Measurements from ENCODE around the gene HPSE2.

Gene HPSE2

GRCh38 chr10:98632456-98633150 lies 603.0 kb downstream of the HPSE2 start:
- H3K79me2 ChIP-seq (ENCODE audit: low read length), result no peaks in the 10 kb centered on the region
- no peak overlapping the region for H3K4me2 ChIP-seq (ENCODE audit: low read length)
- no peaks in the 10 kb centered on the region for H3K36me3 ChIP-seq (replicated peaks; ENCODE audit: low read depth, low read length)
- H3K9me3 ChIP-seq (ENCODE audit: insufficient read depth, low read length), result no peaks in the 10 kb centered on the region
- H3K27ac ChIP-seq (ENCODE audit: low read length), result no peak overlapping the region
- H3K4me3 ChIP-seq (ENCODE audit: low read length), result no peak overlapping the region
- no peaks in the 10 kb centered on the region for H3K27me3 ChIP-seq (ENCODE audit: low read depth, low read length)
- H3K9ac ChIP-seq (ENCODE audit: low read length), result no peak overlapping the region
- no peaks in the 10 kb centered on the region for H4K20me1 ChIP-seq (ENCODE audit: insufficient read depth, low read length)
- H3K4me1 ChIP-seq (ENCODE audit: low read length), result no peaks in the 10 kb centered on the region
- TF ChIP-seq EZH2phosphoT487 (IDR thresholded peaks at IDR 0.05; ENCODE audit: low read depth), result no peak
- TF ChIP-seq, protein P1, sequence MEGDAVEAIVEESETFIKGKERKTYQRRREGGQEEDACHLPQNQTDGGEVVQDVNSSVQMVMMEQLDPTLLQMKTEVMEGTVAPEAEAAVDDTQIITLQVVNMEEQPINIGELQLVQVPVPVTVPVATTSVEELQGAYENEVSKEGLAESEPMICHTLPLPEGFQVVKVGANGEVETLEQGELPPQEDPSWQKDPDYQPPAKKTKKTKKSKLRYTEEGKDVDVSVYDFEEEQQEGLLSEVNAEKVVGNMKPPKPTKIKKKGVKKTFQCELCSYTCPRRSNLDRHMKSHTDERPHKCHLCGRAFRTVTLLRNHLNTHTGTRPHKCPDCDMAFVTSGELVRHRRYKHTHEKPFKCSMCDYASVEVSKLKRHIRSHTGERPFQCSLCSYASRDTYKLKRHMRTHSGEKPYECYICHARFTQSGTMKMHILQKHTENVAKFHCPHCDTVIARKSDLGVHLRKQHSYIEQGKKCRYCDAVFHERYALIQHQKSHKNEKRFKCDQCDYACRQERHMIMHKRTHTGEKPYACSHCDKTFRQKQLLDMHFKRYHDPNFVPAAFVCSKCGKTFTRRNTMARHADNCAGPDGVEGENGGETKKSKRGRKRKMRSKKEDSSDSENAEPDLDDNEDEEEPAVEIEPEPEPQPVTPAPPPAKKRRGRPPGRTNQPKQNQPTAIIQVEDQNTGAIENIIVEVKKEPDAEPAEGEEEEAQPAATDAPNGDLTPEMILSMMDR (IDR thresholded peaks at IDR 0.05; ENCODE audit: low read depth, low read length), result no peak
- H2AFZ ChIP-seq (ENCODE audit: low read depth, low read length), result no peak overlapping the region

DNA sequence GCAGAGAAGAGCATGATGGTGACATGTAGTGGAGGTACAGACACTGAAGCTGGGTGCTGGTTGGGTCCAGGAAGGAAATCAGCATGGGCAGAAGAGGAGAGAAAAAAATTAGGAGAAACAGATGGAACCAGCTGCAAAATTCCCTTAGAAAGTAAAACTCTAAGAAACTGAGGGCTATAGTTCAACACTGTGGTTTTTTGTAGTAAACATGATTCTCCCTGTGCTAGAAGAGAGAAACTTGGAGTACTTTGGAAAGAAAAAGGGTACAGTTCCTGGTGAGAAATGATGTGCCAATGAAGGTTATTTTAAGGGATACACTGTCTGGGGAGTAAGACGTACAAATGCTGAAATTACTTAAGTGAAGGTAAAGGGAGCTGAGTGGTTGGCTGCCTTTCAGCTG lies 607.4 kb downstream of the HPSE2 start:
- Histone ChIP-seq H3K4me3 (ENCODE audit: low read length) (no peak overlapping the region), H3K9ac (ENCODE audit: low read length) (no peak overlapping the region), H3K27ac (ENCODE audit: low read length) (no peak overlapping the region), H4K20me1 (ENCODE audit: insufficient read depth, low read length) (no peaks in the 10 kb centered on the region), H3K9me3 (ENCODE audit: insufficient read depth, low read length) (no peaks in the 10 kb centered on the region), H3K79me2 (ENCODE audit: low read length) (no peaks in the 10 kb centered on the region), H2AFZ (ENCODE audit: low read depth, low read length) (no peak overlapping the region), H3K36me3 (replicated peaks; ENCODE audit: low read depth, low read length) (no peaks in the 10 kb centered on the region), H3K27me3 (ENCODE audit: low read depth, low read length) (no peaks in the 10 kb centered on the region), H3K4me1 (ENCODE audit: low read length) (no peaks in the 10 kb centered on the region), H3K4me2 (ENCODE audit: low read length) (no peak overlapping the region)
- TF ChIP-seq, protein P1 (IDR thresholded peaks at IDR 0.05; ENCODE audit: low read depth, low read length), result no peak
- no peak for TF ChIP-seq EZH2phosphoT487 (IDR thresholded peaks at IDR 0.05; ENCODE audit: low read depth)

GRCh38 chr10:98627711-98628110 lies 607.9 kb downstream of the HPSE2 start:
- H3K9me3 ChIP-seq (ENCODE audit: insufficient read depth, low read length), result no peaks in the 10 kb centered on the region
- no peak overlapping the region for H2AFZ ChIP-seq (ENCODE audit: low read depth, low read length)

GRCh38 chr10:98624963-98625362 lies 610.7 kb downstream of the HPSE2 start:
- Histone ChIP-seq H3K27ac (ENCODE audit: low read length) (no peak overlapping the region), H3K27me3 (ENCODE audit: low read depth, low read length) (no peaks in the 10 kb centered on the region), H3K4me1 (ENCODE audit: low read length) (no peaks in the 10 kb centered on the region), H3K36me3 (replicated peaks; ENCODE audit: low read depth, low read length) (no peaks in the 10 kb centered on the region), H4K20me1 (ENCODE audit: insufficient read depth, low read length) (no peaks in the 10 kb centered on the region), H3K9me3 (ENCODE audit: insufficient read depth, low read length) (no peaks in the 10 kb centered on the region), H3K9ac (ENCODE audit: low read length) (no peak overlapping the region), H3K79me2 (ENCODE audit: low read length) (no peaks in the 10 kb centered on the region), H3K4me2 (ENCODE audit: low read length) (no peak overlapping the region), H3K4me3 (ENCODE audit: low read length) (no peak overlapping the region), H2AFZ (ENCODE audit: low read depth, low read length) (no peak overlapping the region)
- TF ChIP-seq, protein P1 (IDR thresholded peaks at IDR 0.05; ENCODE audit: low read depth, low read length), result no peak
- no peak for TF ChIP-seq EZH2phosphoT487 (IDR thresholded peaks at IDR 0.05; ENCODE audit: low read depth)

More at GRCh38 chr10:98627711-98628110, 607.9 kb downstream of the HPSE2 start:
- Histone ChIP-seq H4K20me1 (ENCODE audit: insufficient read depth, low read length) (no peaks in the 10 kb centered on the region), H3K27ac (ENCODE audit: low read length) (no peak overlapping the region), H3K4me1 (ENCODE audit: low read length) (no peaks in the 10 kb centered on the region), H3K27me3 (ENCODE audit: low read depth, low read length) (no peaks in the 10 kb centered on the region), H3K4me2 (ENCODE audit: low read length) (no peak overlapping the region), H3K4me3 (ENCODE audit: low read length) (no peak overlapping the region), H3K79me2 (ENCODE audit: low read length) (no peaks in the 10 kb centered on the region), H3K9ac (ENCODE audit: low read length) (no peak overlapping the region), H3K36me3 (replicated peaks; ENCODE audit: low read depth, low read length) (no peaks in the 10 kb centered on the region)
- TF ChIP-seq, protein P1 (IDR thresholded peaks at IDR 0.05; ENCODE audit: low read depth, low read length), result no peak
